ENCODE data around the gene MT1G.

Gene MT1G

GRCh38 chr16:56617212-56618085, 50.4 kb downstream of the MT1G start:
- peak; percentile 35 for DNase-seq (ENCODE audit: low read depth)

All from stimulated activated CD4-positive, alpha-beta T cell treated with anti-CD3 and anti-CD28 coated beads, Interleukin-2, amount 100 ng/mL, for 4 hours (primary cell).